B cell (primary cell): ENCODE data around the gene EDC3.

Experiments
- CTCF ChIP-seq: fragments of 200-600 bp; IDR thresholded peaks from one replicate; pipeline ENCODE4 v1.8.0; 2022; ENCODE audit warnings: antibody characterized with exemption, mild to moderate bottlenecking
- EZH2 ChIP-seq: IDR thresholded peaks from 2 replicates; pipeline ENCODE4 v1.6.1; 2012; ENCODE audit warnings: borderline replicate concordance, low read depth, mild to moderate bottlenecking, moderate library complexity, low read length; ENCODE audit not compliant: insufficient read depth, poor library complexity, severe bottlenecking

- TF ChIP-seq CTCF (no peak), EZH2 (no peak)
Observed at GRCh38 chr15:74730619-74731316, 34.9 kb upstream of the EDC3 start.
